HG03558 (cell line): ENCODE results near the gene PLCB1.

Experiments
- ATAC-seq: cut with Tn5 transposase; IDR thresholded peaks from one replicate; pipeline ENCODE4 v1.9.1; 2021; ENCODE audit warnings: moderate number of reproducible peaks; ENCODE audit not compliant: unreplicated experiment; ENCODE audit errors: extremely low read depth

Gene PLCB1

GRCh38 chr20:8388707-8389106 lies 256.6 kb downstream of the PLCB1 start:
- ATAC-seq = no peak

- no peak for ATAC-seq
These were observed 257.4 kb downstream of the PLCB1 start for GRCh38 chr20:8389381-8390036.

- no peak for ATAC-seq
These were observed 258.0 kb downstream of the PLCB1 start for GRCh38 chr20:8390037-8390433.

- ATAC-seq = no peak
These were observed 258.4 kb downstream of the PLCB1 start for GRCh38 chr20:8390500-8390899.

GRCh38 chr20:8393381-8393780 lies 261.3 kb downstream of the PLCB1 start:
- ATAC-seq = no peak

- ATAC-seq = peak; percentile 82
These were observed 262.4 kb downstream of the PLCB1 start for GRCh38 chr20:8394308-8394945.

GRCh38 chr20:8395956-8396355 lies 263.9 kb downstream of the PLCB1 start:
- no peak for ATAC-seq

- no peak for ATAC-seq
These were observed 266.4 kb downstream of the PLCB1 start for GRCh38 chr20:8398263-8399051.

- peak; percentile 97 for ATAC-seq
These were observed 267.9 kb downstream of the PLCB1 start for GRCh38 chr20:8399947-8400346.

GRCh38 chr20:8400486-8400885 lies 268.4 kb downstream of the PLCB1 start:
- no peak for ATAC-seq

GRCh38 chr20:8401556-8401955 lies 269.5 kb downstream of the PLCB1 start:
- ATAC-seq = no peak

- ATAC-seq = no peak
These were observed 270.7 kb downstream of the PLCB1 start for GRCh38 chr20:8402798-8403197.

- ATAC-seq = no peak
These were observed 273.0 kb downstream of the PLCB1 start for GRCh38 chr20:8404912-8405635.

- no peak for ATAC-seq
These were observed 274.3 kb downstream of the PLCB1 start for GRCh38 chr20:8406391-8406790.

GRCh38 chr20:8408587-8409307 lies 276.7 kb downstream of the PLCB1 start:
- ATAC-seq = no peak

- ATAC-seq = no peak
These were observed 281.6 kb downstream of the PLCB1 start for GRCh38 chr20:8413691-8414090.

GRCh38 chr20:8414586-8415274 lies 282.7 kb downstream of the PLCB1 start:
- ATAC-seq = no peak

GRCh38 chr20:8421981-8422380 lies 289.9 kb downstream of the PLCB1 start:
- no peak for ATAC-seq

GRCh38 chr20:8423482-8423881 lies 291.4 kb downstream of the PLCB1 start:
- ATAC-seq = no peak

GRCh38 chr20:8424010-8424409 lies 291.9 kb downstream of the PLCB1 start:
- no peak for ATAC-seq
